Activated CD4-positive, alpha-beta T cell treated with anti-CD3 and anti-CD28 coated beads for 48 hours (primary cell): Measurements from ENCODE around the gene SP8.

Experiments
- DNase-seq: peaks from one replicate; pipeline ENCODE4 v3.0.0-alpha.2; 2020

SP8 gene

DNA sequence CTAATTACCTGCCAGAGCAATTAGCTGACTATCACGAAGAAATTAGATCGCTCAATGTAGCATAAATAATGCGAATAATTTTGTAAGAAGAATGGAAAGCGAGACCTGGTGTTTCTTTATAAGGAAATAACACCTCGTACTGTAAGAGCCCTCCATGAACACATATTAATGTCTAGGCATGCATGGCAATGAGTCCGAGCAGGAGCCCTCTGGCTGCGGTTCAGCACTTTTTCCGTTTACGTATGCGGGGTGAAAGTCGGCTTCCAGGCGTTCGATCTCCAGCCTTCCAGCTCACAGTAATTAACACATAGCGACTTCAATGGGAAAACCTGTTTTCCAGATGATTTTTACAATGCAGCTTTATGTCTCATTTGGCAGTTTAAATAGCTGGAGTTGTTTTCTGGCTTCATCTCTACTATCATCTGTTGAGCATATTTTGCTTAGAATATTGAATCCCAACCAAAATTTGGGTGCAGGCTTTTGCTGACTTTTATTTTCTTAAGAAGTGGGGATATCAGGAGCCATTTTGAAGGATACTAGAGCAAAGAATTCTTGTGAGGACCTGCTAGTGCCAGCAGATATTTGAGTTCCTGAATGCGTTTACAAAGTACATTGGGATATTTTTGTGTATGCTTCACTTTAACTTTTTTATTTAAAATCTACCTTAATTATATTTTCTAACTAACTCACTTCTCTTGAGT, 7.2 kb upstream of the SP8 start:
- DNase-seq, result no peak

DNA sequence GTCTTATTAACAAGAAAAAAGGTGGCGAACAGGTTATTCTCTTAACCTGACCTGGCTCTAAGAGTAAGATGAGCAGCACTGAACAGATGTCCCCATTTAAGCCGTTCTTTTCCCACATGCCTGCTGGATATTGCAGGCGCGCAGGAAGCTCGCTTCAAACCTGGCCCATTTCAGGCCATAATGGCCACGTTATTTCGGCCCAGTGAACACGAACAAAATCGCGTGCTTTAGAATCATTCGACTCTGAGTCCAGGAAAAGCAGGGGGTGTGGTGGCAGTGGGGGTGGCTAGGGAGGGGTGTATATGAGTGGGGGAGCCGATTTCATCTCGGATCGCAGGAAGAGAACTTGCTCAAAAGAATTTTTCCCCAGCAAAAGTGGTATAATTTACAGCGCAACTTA, 6.6 kb upstream of the SP8 start:
- DNase-seq, result no peak

DNA sequence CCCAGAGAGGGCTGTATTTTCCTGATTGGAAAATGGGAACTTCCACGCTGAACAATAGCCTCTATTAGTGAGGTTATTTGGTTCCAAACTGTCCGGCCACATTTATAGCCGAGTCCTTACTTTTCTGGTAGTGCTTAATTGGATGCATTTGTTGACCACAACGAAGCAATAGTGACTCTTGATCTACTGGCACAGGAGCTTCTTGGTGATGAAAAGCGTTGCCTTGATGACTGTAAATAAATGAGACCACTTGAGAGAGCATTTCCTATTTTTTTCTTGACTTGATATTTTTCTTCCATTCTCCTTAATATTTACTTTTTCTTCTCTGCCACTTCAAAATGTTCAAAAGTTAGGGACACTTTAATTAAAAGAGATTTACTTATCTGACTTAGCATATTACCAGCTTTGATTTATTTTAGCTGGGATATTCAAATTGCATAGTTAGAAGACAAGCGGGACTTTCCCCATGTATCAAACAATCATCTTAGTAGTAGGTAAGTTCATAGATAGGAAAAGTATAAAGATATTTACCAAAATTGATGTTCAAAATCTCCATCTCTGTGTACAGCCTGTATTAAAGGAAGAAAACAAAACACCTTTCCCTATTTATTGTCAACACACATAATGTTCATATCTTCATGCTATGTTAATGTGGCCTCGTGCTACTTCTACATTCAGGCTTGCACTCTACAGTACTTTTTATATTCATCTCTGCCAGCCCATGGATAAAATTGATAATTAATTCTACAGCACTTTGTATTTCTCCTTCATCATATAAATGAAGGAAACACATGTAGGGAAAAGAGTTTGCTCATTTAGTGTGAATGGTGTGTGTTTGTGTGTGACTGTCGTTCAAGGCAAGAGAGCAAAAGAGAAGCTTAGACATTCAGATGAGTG, 5.1 kb upstream of the SP8 start:
- no peak for DNase-seq

DNA sequence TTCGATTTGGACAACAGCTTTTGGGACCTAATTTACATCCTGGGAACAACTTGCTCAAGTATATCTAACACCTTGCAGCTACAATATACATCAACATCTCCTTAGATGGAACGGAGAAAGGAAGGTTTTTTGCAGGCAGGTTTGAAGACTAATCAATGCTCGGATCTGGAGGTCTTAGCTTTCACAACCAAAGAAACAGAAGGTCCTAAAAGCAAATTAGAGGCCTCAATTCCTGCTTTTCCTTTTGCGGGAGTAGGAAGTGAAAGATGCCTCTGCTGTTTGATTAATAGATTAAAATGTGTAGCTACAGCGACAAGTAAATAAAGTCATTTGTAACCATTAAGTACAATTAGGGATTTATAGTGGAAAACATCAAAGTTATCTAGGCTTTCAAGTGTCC, 3.7 kb upstream of the SP8 start:
- DNase-seq, result no peak

DNA sequence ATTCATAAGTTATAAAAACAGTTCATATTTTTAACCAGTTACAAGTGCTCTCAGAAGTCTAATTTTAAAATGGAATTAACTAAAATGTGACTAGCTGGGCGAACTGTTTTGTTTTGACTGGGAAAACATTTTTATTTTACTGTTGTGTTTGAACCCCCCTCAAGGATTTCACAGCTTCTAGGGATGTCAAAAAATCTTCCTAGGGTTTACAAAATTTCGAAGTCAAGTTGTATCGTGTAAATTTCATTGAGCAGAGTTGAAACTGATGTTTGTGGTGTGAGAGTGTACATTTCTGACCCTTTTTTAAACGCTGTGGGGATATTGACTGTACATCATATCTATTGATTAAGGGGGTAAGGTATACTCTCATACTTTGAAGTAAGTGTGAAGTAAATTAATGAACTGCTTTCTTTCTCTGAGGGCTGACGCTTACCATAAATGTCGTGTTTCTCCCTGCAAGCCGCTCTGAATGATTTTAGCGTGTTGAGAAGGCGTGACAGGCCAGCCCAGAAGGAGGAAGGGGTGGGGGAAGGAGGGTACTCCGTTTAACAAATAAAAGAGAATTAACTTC, 1.8 kb upstream of the SP8 start:
- no peak for DNase-seq

DNA sequence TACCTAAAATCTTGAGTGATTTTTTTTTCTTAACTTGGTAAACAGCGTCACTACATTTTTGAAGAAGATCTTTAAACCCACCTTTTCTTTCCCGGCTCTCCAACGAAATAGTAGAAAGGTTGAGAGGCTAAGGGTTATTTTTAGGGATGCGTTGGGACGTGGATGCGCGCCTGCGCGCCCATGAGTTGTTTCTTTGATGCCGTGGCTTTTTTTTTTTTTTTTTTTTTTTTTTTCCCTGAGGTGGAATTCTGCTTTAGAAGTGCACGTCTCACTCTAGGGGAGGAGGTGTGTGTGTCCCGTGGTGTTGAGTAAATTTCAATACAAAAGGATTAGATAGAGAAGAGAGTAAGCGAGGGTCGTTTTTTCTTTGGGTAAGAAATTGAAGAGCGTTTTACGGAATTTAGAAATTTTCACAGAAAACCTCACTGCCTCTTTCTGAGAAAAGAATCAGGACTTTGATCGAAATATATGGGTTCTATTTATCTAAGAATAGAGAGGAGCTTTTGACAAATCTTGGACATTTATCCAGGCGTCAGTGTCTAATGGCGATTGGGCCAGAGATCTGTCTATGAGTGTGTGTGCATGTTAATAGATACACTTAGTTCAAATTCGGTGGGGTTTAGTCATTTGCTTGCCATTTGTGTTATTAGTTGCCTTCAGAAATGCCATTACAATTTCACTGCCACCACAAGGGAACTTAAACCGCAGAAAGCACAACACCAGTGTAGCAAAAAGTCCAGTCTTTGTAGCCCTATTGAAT, 1.2 kb upstream of the SP8 start:
- no peak for DNase-seq

GRCh38 chr7:20786421-20786778, 286 bp downstream of the SP8 start:
- DNase-seq, result no peak

GRCh38 chr7:20786049-20786412, 655 bp downstream of the SP8 start:
- DNase-seq, result no peak

GRCh38 chr7:20785157-20786048, 1.3 kb downstream of the SP8 start:
- DNase-seq, result no peak

DNA sequence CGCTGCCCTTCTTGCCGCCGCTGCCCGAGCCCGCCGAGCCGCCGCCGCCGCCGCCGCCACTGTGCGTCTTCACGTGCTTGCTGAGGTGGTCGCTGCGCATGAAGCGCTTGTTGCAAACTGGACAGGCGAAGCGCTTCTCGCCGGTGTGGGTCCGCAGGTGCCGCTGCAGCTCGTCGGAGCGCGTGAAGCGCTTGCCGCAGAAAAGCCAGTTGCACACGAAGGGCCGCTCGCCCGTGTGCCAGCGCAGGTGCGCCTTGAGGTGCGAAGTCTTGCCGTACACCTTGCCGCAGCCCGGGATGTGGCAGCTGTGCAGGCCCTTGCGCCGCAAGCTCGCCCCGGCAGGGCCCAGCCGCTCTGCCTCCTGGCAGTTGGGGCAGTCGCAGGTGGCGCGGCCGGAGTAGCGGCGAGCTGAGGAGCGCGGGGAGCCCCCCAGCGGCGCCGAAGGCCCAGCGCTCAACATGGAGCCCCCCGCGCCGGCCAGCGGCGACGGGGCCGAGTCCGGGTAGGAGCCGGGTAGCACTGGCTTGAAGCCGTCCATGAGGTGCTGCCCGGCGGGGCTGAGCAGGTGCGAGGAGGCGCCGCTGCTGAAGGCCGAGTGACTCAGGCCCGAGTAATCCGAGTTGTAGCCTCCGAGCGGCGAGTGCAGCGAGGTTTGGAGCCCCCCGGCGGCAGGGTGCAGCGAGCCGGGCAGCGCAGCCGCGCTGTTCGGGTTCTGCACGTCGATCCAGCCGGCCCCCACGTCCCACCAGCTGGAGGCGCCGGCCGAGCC, 2.1 kb downstream of the SP8 start:
- peak; percentile 44 for DNase-seq

DNA sequence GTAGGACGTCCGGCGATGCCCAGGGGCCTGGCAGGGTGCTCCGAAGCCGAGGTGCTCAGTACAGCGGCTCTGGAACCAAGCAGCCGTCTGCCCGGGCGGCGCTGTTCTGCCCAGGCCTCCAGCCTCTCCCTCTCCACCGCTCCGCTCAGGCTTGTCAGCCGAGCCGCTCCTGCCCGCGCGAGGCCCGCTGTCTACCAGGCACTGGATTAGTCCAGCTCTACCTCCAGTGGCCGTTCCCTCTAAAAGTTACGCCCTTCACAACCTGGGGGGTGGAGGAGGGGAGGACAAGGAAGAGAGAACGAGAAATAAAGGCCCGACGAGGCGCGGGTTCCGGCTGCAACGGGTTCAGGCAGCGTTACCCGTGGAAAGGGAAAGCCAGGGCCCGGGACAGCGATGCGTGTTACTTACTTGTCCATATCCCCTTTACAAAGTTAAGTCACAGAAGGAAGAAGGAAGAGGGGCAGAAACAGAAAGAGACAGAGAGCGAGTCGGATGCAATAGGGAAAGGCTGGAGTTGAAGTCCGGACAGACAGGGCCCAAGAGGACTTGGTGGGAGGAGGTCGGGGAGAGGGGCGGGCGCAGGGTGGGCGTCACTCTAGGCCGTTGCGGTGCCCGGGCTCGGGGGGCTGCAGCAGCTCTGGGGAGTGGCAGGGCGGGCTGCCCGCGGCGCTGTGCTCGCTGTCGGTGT, 2.8 kb downstream of the SP8 start:
- peak; percentile 39 for DNase-seq

- no peak for DNase-seq
These were observed 3.5 kb downstream of the SP8 start for GRCh38 chr7:20783125-20783699.

DNA sequence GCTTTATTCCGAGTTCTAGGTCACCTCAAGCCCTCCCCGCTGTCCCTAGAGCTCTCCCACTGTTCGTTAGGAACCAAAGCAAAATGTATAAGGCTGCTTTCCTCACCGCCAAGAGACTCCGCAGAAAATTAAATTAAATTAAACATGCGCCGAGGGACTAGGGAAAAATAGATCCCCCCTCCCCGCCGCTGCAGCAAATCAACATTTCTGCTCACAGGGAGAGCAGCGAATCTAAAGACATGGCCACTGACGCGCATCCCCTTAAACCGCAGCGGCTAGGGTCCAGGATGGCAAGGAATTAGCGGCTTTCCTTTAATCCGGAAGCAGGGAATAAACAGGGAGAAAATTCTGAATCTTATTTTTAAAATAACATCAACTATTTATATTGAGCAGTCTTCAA, 7.6 kb downstream of the SP8 start:
- no peak for DNase-seq

GRCh38 chr7:20778063-20778721, 8.5 kb downstream of the SP8 start:
- DNase-seq, result peak; percentile 50

DNA sequence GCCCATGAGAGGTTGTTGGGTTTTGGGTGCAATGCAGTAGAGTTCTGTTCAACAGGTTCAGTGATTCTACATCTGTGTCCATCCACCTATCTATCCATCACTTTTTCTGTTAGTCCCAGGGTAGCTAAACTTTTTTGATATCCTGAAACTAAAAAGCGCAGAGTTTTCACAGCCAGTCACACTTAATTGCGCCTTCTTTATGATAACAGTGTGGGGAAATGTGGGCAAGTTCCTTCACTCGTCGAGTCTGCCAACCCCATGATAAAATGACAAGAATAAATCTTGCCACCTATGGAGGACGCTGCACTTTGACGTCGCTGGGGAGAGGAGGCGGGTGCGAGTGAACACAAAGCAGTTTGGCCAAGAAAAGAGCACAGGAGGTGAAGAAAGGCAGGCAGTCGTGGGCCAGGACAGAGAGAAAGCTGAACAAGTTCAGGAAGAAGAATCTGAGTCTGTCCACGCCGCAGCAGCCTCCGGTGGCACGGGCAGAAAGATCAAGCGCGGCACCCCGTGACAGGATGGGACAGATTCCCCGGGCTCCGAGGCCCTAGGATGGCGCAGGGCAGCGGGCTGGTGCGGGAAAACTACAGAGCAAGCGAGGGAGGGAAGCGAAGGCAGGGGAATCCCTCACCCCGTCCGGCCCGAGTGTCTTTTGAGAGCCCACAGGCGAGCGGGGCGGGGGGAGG, 9.2 kb downstream of the SP8 start:
- no peak for DNase-seq

DNA sequence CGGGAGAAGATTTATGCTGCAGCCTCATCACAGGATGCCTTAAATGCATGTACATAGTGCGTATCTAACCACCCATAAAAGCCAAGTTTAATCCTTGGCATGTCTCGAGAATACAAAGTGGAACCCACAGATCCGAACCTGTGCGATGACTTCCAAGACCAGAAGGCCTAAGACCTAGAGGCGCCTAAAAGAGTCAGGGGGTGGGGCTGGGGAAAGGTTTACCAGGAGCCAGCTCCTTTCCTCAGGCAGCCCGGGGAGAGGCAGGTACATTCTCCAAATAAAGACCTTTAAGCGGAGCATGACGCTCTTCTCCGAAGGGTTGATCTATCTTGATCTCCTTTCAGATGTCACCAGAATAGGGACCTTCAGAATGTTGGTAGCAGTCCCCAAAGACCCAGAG, 9.7 kb downstream of the SP8 start:
- DNase-seq, result no peak

- DNase-seq, result no peak
These were observed 10.3 kb downstream of the SP8 start for GRCh38 chr7:20776214-20776911.

GRCh38 chr7:20754001-20754400, 32.7 kb downstream of the SP8 start:
- DNase-seq, result no peak

DNA sequence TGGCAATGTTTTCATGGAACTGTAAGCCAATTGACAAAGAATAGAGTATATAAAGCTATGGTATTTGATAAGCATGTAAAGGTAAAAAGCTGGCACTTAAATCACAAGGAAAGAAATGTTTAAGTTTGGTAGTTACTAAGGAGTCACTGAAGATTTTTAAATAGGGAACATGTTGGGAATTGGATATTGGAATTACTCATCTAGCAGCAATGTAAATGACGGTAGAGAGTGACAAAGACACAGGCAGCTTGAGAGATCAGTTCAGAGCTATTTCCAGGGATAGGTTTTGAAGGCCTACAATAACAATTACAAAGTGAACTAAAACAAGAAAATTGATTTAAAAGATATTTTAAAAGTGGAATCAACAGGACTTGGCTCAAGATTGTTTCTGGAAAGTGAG, 36.8 kb downstream of the SP8 start:
- no peak for DNase-seq
